Measurements from ENCODE around the gene ORC5.

ORC5 gene

DNA sequence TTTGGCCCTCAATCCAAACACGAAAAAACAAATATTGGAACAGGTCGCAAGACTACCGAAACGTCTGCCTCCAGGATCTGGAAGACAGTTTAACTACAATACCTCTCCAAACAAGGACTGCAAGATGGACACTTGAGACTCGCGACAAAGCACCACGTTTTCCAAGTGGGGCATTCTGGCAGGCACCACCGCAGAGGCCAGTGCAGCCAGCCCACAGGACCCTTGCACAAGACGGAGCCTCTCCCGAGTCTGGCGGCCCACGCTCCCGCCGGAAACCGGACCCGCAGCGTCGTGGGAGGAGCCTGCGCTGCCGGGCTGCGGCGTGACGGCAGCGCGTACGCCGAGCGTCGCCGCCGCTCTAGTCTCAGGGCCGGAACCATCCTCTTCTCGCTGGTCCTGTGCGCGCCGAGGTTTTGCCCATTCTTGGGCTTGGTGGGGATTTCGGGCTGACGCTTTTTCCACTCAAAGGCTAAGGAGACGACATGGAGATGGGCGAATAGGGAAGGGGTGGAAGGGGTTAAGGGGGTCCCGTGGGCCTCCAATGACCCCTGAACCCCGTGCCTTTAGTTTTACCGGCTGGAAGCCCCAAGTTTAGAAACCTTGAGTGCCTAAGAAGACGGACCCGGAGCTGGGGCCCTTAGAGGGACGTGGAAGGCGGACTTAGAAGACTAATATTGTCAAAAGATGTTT lies at the start of gene ORC5:
Gene ORC5, minus strand, starts transcription at position 283 of the 690 bp plus-strand sequence. Its CDS starts 109 bp downstream, at position 174.
- H3K4me3 ChIP-seq (replicated peaks; ENCODE audit: low read depth, low read length), result peak within 1 kb of the TSS; percentile 95
- TF ChIP-seq, protein P1, sequence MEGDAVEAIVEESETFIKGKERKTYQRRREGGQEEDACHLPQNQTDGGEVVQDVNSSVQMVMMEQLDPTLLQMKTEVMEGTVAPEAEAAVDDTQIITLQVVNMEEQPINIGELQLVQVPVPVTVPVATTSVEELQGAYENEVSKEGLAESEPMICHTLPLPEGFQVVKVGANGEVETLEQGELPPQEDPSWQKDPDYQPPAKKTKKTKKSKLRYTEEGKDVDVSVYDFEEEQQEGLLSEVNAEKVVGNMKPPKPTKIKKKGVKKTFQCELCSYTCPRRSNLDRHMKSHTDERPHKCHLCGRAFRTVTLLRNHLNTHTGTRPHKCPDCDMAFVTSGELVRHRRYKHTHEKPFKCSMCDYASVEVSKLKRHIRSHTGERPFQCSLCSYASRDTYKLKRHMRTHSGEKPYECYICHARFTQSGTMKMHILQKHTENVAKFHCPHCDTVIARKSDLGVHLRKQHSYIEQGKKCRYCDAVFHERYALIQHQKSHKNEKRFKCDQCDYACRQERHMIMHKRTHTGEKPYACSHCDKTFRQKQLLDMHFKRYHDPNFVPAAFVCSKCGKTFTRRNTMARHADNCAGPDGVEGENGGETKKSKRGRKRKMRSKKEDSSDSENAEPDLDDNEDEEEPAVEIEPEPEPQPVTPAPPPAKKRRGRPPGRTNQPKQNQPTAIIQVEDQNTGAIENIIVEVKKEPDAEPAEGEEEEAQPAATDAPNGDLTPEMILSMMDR (IDR thresholded peaks at IDR 0.05; ENCODE audit: low read depth, low read length, missing control alignments), result no peak
- peak; percentile 51 for DNase-seq (ENCODE audit: extremely low read depth, low read depth)

DNA sequence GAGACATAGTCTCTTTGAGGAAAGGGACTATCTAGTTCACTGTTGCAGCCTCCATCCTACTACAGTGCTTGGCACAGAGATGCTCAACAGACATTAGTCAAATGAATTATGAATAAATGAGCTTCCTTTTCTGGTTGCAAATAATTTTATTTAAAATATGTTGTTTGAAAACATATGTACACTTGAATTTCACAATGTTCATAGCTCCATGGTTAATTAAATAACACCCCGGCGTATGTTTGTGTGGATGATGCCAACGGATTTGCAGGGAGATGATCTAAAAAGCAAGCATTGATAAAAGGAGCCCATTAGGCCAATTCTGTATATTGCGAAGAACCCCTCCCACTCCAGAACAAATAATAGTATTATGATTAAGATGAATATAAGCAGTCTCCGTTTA lies 47.8 kb upstream of the ORC5 start:
- DNase-seq (ENCODE audit: extremely low read depth, low read depth), result no peak
- H3K4me3 ChIP-seq (replicated peaks; ENCODE audit: low read depth, low read length), result no peak overlapping the region
- TF ChIP-seq, protein P1 (IDR thresholded peaks at IDR 0.05; ENCODE audit: low read depth, low read length, missing control alignments), result no peak

DNA sequence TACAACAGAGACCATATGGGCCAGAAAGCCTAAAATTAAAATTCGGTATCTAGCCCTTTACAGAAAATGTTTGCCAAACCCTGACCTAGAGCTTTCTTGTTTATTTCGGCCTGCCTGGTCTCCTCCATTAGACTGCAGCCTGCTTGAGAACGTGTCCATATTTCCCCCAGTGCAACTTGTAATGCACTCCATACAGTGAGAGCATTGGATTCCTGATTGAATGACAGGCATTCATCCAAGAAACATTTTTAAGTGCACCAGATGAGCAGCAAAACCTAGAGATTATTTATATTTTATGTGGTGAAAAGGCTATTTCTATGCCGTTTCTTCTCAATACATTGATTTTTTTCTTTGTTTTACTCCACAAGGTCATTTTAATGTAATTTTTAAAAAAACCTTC lies 47.4 kb upstream of the ORC5 start:
- TF ChIP-seq, protein P1 (IDR thresholded peaks at IDR 0.05; ENCODE audit: low read depth, low read length, missing control alignments), result no peak
- DNase-seq (ENCODE audit: extremely low read depth, low read depth), result no peak
- H3K4me3 ChIP-seq (replicated peaks; ENCODE audit: low read depth, low read length), result no peak overlapping the region

DNA sequence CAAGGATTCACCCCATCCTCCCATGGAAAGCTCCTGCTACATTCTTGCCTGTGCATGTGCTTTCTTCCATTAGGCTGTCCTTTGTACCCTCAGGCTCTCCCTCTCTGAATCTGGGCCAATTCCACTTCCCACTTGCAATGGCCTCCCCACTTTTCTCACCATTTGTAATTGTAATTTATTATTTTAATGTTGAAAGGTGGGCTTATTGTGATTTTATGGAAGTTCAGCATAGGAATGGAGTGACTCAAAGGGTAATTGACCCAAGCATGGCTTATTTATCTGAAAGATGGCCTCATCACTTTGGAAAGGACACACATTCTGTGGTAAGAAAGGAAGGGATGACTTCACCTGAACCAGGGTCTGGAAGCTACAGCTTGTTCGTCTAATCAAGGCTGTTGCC lies 46.9 kb upstream of the ORC5 start:
- TF ChIP-seq, protein P1 (IDR thresholded peaks at IDR 0.05; ENCODE audit: low read depth, low read length, missing control alignments), result no peak
- no peak for DNase-seq (ENCODE audit: extremely low read depth, low read depth)
- no peak overlapping the region for H3K4me3 ChIP-seq (replicated peaks; ENCODE audit: low read depth, low read length)

DNA sequence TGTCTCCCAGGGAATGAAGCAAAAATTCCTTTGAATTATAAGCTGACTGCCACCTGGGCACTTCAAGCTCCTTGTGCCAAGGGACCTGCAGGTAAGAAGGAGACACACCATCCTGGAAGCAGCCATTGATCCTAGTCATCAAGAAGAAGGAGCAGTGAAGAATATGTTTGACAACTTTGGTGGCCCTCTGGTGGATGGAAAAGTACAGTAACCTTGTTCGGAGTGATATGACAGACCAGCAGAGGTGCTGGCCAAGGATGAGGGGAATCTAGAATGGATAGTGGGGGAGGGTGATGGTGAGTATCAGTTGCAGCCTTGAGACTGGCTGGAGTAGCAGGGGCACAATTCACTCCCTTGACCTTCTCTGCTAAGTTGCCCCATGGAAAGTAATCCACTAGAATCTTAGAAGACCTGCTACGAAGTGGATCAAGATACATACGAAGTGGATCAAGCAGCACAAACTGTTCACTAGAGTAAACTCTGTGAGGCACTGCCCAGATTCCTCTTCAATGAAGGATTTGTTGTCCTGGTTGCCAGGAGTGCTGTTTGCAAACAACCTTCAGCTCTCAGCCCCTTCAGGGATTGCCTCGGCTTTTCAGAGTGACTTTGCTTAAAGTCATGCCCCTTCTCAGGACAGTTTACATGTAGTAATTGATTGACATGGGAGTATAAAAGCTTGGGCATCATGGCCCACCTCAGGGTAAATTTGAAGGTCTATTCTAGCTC lies 44.8 kb upstream of the ORC5 start:
- no peak overlapping the region for H3K4me3 ChIP-seq (replicated peaks; ENCODE audit: low read depth, low read length)
- TF ChIP-seq, protein P1 (IDR thresholded peaks at IDR 0.05; ENCODE audit: low read depth, low read length, missing control alignments), result peak; percentile 16
- no peak for DNase-seq (ENCODE audit: extremely low read depth, low read depth)

DNA sequence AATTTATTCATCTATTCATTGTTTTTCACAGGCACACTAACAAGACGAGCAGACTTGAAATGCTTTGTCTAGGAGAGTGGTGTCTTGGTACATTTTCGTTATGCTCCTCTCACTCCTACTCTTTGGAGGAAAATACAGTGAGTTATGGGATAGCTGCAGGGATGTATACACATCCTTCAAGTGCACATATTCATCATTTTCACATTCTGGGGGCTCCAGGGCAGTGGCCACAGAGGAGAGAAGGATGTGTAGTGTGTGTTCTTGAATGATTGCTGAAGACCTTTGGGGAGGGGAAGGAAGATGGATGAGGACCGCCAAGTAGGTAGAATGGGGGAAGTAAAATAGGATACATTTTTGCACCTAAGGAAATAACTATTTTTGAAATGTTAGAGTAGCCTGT lies 34.8 kb upstream of the ORC5 start:
- no peak for DNase-seq (ENCODE audit: extremely low read depth, low read depth)
- H3K4me3 ChIP-seq (replicated peaks; ENCODE audit: low read depth, low read length), result no peak overlapping the region
- TF ChIP-seq, protein P1 (IDR thresholded peaks at IDR 0.05; ENCODE audit: low read depth, low read length, missing control alignments), result no peak

Data from HFF-Myc (cell line).